IgD-negative memory B cell (primary cell): Measurements from ENCODE around the gene DAAM1. TPM values are rescaled to one million over a fixed set of nuclear protein-coding genes. Genes with fewer than 3 reads are reported as not detected.

Experiments used
- H3K27ac Mint-ChIP-seq, 3 donors: one replicate each; pipeline ENCODE4 v1.8.0; 2020 to 2022; ENCODE audit warnings: mild to moderate bottlenecking in 3 of 3, mixed read lengths in 3 of 3, moderate library complexity in 1 of 3
- H3K27me3 Mint-ChIP-seq: one replicate; pipeline ENCODE4 v1.8.0; 2021; ENCODE audit warnings: mixed read lengths
- H3K36me3 Mint-ChIP-seq: one replicate; pipeline ENCODE4 v1.8.0; 2020; ENCODE audit warnings: mild to moderate bottlenecking, mixed read lengths
- H3K4me1 Mint-ChIP-seq, 3 donors: one replicate each; pipeline ENCODE4 v1.8.0; 2020 to 2022; ENCODE audit warnings: mixed read lengths in 3 of 3, mild to moderate bottlenecking in 1 of 3
- H3K4me3 Mint-ChIP-seq, 4 donors: one replicate each; pipeline ENCODE4 v1.8.0; 2020 to 2022; ENCODE audit warnings: mild to moderate bottlenecking in 4 of 4, mixed read lengths in 4 of 4, moderate library complexity in 3 of 4
- H3K9me3 Mint-ChIP-seq, 3 donors: one replicate each; pipeline ENCODE4 v1.8.0; 2020 to 2021; ENCODE audit warnings: mixed read lengths in 3 of 3, mild to moderate bottlenecking in 1 of 3
- polyA plus RNA-seq: library from polyadenylated mRNA; unstranded; fragments of 300-500 nt; fragmentation: Illumina TruSeq; gene quantifications from one replicate; pipeline ENCODE4 v1.2.3, GENCODE V29; 2021

Gene DAAM1
- polyA plus RNA-seq = 42.2 TPM

DNA sequence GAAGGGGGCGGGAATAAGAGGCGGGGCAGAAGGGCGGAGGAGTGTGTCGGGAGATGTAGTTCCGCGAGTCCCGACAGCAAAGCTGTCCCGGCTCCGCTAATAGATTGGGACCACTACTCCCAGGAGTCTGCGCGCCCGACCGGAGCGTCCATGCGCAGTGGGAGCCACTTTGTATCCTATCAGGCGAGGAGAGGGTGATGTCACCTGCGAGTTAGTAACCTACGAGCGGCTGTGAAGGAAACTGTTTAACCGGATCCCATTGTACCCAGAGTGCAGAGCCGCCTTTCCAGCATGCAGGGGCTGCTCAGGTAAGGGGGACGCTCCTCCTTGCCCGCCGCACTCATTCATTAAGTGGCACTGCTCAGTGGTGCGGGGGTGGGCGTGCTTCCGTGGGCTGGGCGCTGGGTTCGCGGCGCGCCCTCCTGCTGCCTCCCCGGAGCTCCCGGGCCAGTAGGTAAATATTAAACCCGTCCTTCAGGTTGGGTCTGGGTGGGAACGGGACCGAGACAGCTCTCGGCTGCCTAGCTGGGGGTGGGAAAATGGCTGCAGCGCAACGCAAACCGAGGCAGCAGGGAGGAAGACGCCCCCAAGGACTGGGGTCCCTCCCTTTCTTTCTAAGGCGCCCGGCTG is at the start of gene DAAM1:
DAAM1 (plus strand) TSS at position 207 of the 630 bp plus-strand sequence. CDS start 74,811 bp downstream, outside the sequence.
- Mint-ChIP-seq H3K36me3 (no peaks in the 10 kb centered on the region), H3K4me3 (peak within 1 kb of the TSS; percentile 93 to 99 (median 94)), H3K4me1 (peaks cover 7 to 19% (median 8%) of the 10 kb centered on the region in 3 donors), H3K9me3 (no peaks in the 10 kb centered on the region), H3K27me3 (peaks cover 7% of the 10 kb centered on the region), H3K27ac (peak within 1 kb of the TSS; percentile 77 to 96 (median 89))

GRCh38 chr14:59139324-59139723 is 49.1 kb upstream of the DAAM1 start:
- H3K9me3 Mint-ChIP-seq = no peaks in the 10 kb centered on the region
- no peak overlapping the region for H3K27ac Mint-ChIP-seq
- H3K27me3 Mint-ChIP-seq = no peaks in the 10 kb centered on the region
- H3K36me3 Mint-ChIP-seq = peaks cover 1% of the 10 kb centered on the region
- H3K4me3 Mint-ChIP-seq = no peak overlapping the region
- H3K4me1 Mint-ChIP-seq = peaks cover 2 to 5% (median 2%) of the 10 kb centered on the region in 3 donors

GRCh38 chr14:59140106-59140843 is 48.2 kb upstream of the DAAM1 start:
- H3K9me3 Mint-ChIP-seq = no peaks in the 10 kb centered on the region
- no peak overlapping the region for H3K27ac Mint-ChIP-seq
- H3K4me3 Mint-ChIP-seq = no peak overlapping the region
- peaks cover 2 to 5% (median 2%) of the 10 kb centered on the region in 3 donors for H3K4me1 Mint-ChIP-seq
- peaks cover 1% of the 10 kb centered on the region for H3K36me3 Mint-ChIP-seq
- H3K27me3 Mint-ChIP-seq = no peaks in the 10 kb centered on the region

DNA sequence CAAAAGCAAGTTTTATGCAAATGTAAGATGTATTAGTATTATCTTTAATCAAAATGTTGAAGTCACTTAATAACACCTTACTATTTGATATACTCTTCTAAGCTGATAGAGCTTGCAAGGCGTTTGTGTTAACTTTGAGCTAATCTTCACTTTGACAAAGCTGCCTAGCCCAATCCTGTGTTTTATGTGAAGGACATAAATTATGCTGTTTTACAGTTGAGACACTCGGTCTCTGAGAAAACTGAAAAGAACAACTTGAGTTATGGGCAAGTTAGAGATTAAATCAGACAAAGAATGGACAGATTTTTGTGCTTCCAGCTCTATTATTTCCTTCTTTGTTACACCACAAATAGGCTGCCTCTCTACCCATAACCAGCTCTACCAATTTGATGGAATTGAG is 42.0 kb upstream of the DAAM1 start:
- peaks cover 21 to 32% (median 28%) of the 10 kb centered on the region in 3 donors for H3K4me1 Mint-ChIP-seq
- no peak overlapping the region for H3K4me3 Mint-ChIP-seq
- peaks cover 1% of the 10 kb centered on the region for H3K36me3 Mint-ChIP-seq
- H3K27ac Mint-ChIP-seq = no peak overlapping the region
- H3K9me3 Mint-ChIP-seq = no peaks in the 10 kb centered on the region
- H3K27me3 Mint-ChIP-seq = no peaks in the 10 kb centered on the region

DNA sequence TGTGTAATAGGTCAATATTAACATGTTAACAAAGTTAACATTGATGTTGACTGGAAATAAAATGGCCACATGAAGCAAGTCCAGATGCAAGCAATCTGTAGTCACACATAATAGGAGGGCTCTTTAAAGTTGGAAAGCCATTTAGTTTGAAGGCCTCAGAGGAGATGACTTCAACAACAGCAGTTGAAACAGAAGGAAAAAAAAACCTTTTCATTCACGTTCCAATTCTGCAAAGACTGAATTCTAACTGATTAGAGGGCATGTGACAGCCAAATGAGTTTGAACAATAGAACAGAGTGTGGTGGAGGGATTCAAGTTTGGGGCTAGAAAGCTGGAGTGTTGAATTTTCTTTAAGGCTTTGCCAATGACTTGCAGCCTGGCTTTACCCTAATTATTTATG is 41.5 kb upstream of the DAAM1 start:
- no peaks in the 10 kb centered on the region for H3K9me3 Mint-ChIP-seq
- peaks cover under 1% of the 10 kb centered on the region for H3K36me3 Mint-ChIP-seq
- H3K4me1 Mint-ChIP-seq = peaks cover 25 to 34% (median 33%) of the 10 kb centered on the region in 3 donors
- no peak overlapping the region for H3K4me3 Mint-ChIP-seq
- no peaks in the 10 kb centered on the region for H3K27me3 Mint-ChIP-seq
- H3K27ac Mint-ChIP-seq = no peak overlapping the region

DNA sequence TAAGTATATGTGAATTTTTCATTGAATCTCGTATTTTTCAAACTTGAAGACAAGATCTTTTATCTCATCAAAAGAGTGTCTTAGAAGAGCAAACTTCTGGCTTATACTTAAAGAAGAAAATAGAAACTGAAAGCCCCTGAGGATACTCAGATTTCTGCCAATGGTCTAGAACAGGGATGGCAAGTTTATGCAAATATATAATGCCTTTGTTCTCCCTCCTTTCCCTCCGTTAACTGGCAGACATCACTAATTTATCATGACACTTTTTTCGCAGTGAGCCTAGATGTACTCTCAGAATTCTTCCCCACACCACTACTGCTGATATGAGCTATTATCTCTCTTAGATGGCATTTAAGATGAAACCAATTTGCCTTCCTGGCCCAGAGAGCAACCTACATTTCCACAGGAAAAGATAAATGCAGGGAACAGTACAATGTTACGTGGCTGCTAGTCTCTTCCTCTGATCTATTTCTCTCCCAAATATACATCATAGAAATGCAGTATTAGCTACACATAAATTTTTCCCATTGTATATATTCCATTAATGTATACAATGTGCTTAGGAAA is 40.0 kb upstream of the DAAM1 start:
- peaks cover 26 to 40% (median 31%) of the 10 kb centered on the region in 3 donors for H3K4me1 Mint-ChIP-seq
- no peak overlapping the region for H3K27ac Mint-ChIP-seq
- H3K9me3 Mint-ChIP-seq = no peaks in the 10 kb centered on the region
- H3K4me3 Mint-ChIP-seq = peak overlapping the region; percentile 1 to 82 (median 76)
- no peaks in the 10 kb centered on the region for H3K36me3 Mint-ChIP-seq
- H3K27me3 Mint-ChIP-seq = no peaks in the 10 kb centered on the region

DNA sequence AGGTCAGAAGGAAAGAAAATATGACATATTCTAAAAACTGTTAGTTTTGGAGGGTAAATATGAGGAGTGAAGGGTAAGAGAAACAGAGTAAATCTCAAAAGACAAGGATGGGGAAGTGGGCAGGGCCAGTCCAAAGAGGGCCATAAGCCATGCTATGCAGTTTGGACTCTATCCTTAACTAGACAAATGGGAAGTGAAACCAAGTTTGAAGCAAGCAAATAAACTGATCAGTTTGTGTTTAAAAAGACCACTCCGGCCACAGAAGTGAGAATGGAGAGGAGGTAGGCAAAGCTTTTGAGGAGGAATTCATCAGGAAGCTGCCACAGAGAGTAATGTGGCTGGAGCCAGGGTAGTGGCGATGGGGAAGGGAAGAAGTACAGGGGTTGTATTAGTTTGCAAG is 37.5 kb upstream of the DAAM1 start:
- Mint-ChIP-seq H3K27me3 (peaks cover 1% of the 10 kb centered on the region), H3K9me3 (no peaks in the 10 kb centered on the region), H3K4me3 (peak overlapping the region; percentile 36 to 91 (median 72)), H3K27ac (peak overlapping the region in 2 of 3 donors; percentile 28 to 89), H3K36me3 (peaks cover 2% of the 10 kb centered on the region), H3K4me1 (peaks cover 35 to 57% (median 47%) of the 10 kb centered on the region in 3 donors)

GRCh38 chr14:59154373-59154772 is 34.1 kb upstream of the DAAM1 start:
- H3K27ac Mint-ChIP-seq = peak overlapping the region in 1 of 3 donors; percentile 19
- peaks cover 0 to 4% (median 2%) of the 10 kb centered on the region in 3 donors for H3K9me3 Mint-ChIP-seq
- peaks cover 2% of the 10 kb centered on the region for H3K36me3 Mint-ChIP-seq
- H3K4me3 Mint-ChIP-seq = peak overlapping the region in 3 of 4 donors; percentile 28 to 88 (median 87)
- peaks cover 23 to 47% (median 36%) of the 10 kb centered on the region in 3 donors for H3K4me1 Mint-ChIP-seq
- peaks cover 1% of the 10 kb centered on the region for H3K27me3 Mint-ChIP-seq

- Mint-ChIP-seq H3K4me1 (peaks cover 21 to 35% (median 30%) of the 10 kb centered on the region in 3 donors), H3K27me3 (peaks cover 3% of the 10 kb centered on the region), H3K4me3 (peak overlapping the region in 1 of 4 donors; percentile 41), H3K9me3 (peaks cover 0 to 4% (median 2%) of the 10 kb centered on the region in 3 donors), H3K27ac (peak overlapping the region in 2 of 3 donors; percentile 3 to 19), H3K36me3 (peaks cover 2% of the 10 kb centered on the region)
Measured at GRCh38 chr14:59155886-59156285, 32.6 kb upstream of the DAAM1 start.

DNA sequence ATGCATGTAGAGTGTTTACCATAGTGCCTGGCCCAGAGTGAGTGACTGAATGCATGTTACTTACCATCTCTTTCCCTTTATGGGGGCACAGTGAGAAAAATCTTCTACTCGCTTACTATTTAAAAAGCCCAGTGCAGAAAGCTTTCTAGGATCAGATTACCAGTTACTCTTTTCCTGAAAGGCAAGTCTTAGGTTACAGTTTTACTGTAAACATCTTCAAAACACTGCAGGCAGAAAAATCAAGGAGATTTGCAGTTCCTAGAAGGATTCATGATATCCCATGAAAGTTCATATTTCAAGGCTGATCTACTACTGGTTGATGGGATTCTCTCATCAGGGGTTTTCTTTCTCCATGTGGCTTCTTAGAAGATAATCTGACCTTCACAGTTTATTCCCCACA is 29.3 kb upstream of the DAAM1 start:
- no peak overlapping the region for H3K27ac Mint-ChIP-seq
- no peak overlapping the region for H3K4me3 Mint-ChIP-seq
- H3K36me3 Mint-ChIP-seq = no peaks in the 10 kb centered on the region
- peaks cover 3% of the 10 kb centered on the region for H3K27me3 Mint-ChIP-seq
- peaks cover 9 to 17% (median 13%) of the 10 kb centered on the region in 3 donors for H3K4me1 Mint-ChIP-seq
- H3K9me3 Mint-ChIP-seq = peaks cover 0 to 4% (median 2%) of the 10 kb centered on the region in 3 donors

GRCh38 chr14:59160506-59160905 is 28.0 kb upstream of the DAAM1 start:
- Mint-ChIP-seq H3K4me1 (peaks cover 4 to 10% (median 4%) of the 10 kb centered on the region in 3 donors), H3K27me3 (peaks cover 3% of the 10 kb centered on the region), H3K27ac (no peak overlapping the region), H3K9me3 (peaks cover 0 to 4% (median 2%) of the 10 kb centered on the region in 3 donors), H3K4me3 (no peak overlapping the region), H3K36me3 (no peaks in the 10 kb centered on the region)

GRCh38 chr14:59161561-59162175 is 26.8 kb upstream of the DAAM1 start:
- peaks cover 2% of the 10 kb centered on the region for H3K27me3 Mint-ChIP-seq
- peaks cover 0 to 4% (median 4%) of the 10 kb centered on the region in 3 donors for H3K4me1 Mint-ChIP-seq
- H3K27ac Mint-ChIP-seq = peak overlapping the region in 1 of 3 donors; percentile 25
- H3K9me3 Mint-ChIP-seq = peaks cover 0 to 4% (median 2%) of the 10 kb centered on the region in 3 donors
- peak overlapping the region in 1 of 4 donors; percentile 9 for H3K4me3 Mint-ChIP-seq
- H3K36me3 Mint-ChIP-seq = peaks cover 2% of the 10 kb centered on the region

DNA sequence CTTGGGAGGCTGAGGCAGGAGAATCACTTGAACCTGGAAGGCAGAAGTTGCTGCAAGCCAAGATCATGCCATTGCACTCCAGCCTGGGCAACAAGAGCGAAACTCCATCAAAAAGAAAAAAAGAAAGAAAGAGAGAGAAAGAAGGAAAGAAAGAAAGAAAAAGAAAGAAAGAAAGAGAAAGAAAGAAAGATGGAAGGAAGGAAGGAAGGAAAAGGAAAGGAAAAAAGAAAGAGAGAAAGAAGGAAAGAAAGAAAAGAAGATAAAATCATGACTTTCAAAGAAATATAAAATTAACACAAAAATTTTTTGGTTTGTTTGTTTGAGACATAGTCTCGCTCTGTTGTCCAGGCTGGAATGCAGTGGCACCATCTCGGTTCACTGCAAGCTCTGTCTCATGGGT is 22.2 kb upstream of the DAAM1 start:
- peaks cover 0 to 3% (median 1%) of the 10 kb centered on the region in 3 donors for H3K9me3 Mint-ChIP-seq
- peak overlapping the region in 1 of 3 donors; percentile 82 for H3K27ac Mint-ChIP-seq
- peaks cover 6% of the 10 kb centered on the region for H3K36me3 Mint-ChIP-seq

DNA sequence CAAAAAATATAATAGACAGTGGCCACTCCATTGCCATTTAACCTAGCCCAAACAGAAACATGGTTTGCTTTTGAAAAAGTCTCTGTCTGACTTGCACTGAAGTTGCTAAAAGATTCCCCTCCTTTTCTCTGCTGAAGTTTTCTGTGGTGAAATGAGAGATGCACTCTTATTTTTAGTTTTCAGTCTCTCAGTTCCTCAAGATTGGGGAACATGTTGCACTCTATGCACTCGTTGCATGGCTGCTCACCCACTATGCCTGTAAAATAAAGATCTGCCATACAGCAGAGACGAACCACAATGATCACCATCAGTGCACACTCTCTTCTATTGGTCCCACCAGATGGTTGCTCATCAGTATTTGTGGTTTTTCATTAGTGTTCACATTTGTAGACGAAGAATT is 13.1 kb upstream of the DAAM1 start:
- H3K36me3 Mint-ChIP-seq = peaks cover 3% of the 10 kb centered on the region
- peaks cover under 1% of the 10 kb centered on the region for H3K27me3 Mint-ChIP-seq
- H3K4me1 Mint-ChIP-seq = peaks cover 6 to 8% (median 7%) of the 10 kb centered on the region in 3 donors
- peak overlapping the region in 2 of 3 donors; percentile 24 to 50 for H3K27ac Mint-ChIP-seq
- H3K4me3 Mint-ChIP-seq = peak overlapping the region in 3 of 4 donors; percentile 25 to 76 (median 30)
- H3K9me3 Mint-ChIP-seq = peaks cover 0 to 3% (median 0%) of the 10 kb centered on the region in 3 donors

More for the DNA sequence above, 22.2 kb upstream of the DAAM1 start:
- Mint-ChIP-seq H3K4me3 (no peak overlapping the region), H3K4me1 (peaks cover 0 to 4% (median 4%) of the 10 kb centered on the region in 3 donors), H3K27me3 (peaks cover 3% of the 10 kb centered on the region)
